T-helper 2 cell treated with Interferon-gamma antibody and Interleukin-4, amounts not matched to agents 100 ng/mL and 5 ng/mL, for 36 hours (primary cell): ENCODE measurements around the gene CRAT. TPM values are rescaled to one million over a fixed set of nuclear protein-coding genes. Genes with fewer than 3 reads are reported as not detected.

ENCODE experiments used
- intact Hi-C: fragments of 100-400 bp; cut with micrococcal nuclease; formaldehyde crosslinking; loops from one replicate; pipeline ENCODE4 v1.15.1; 2023
- total RNA-seq: library from RNA; stranded (reverse); gene quantifications from 2 replicates; pipeline ENCODE4 v1.2.3, GENCODE V29; 2022

CRAT gene
- total RNA-seq, 1 donor from 2014 or later, result 14.0 TPM

DNA sequence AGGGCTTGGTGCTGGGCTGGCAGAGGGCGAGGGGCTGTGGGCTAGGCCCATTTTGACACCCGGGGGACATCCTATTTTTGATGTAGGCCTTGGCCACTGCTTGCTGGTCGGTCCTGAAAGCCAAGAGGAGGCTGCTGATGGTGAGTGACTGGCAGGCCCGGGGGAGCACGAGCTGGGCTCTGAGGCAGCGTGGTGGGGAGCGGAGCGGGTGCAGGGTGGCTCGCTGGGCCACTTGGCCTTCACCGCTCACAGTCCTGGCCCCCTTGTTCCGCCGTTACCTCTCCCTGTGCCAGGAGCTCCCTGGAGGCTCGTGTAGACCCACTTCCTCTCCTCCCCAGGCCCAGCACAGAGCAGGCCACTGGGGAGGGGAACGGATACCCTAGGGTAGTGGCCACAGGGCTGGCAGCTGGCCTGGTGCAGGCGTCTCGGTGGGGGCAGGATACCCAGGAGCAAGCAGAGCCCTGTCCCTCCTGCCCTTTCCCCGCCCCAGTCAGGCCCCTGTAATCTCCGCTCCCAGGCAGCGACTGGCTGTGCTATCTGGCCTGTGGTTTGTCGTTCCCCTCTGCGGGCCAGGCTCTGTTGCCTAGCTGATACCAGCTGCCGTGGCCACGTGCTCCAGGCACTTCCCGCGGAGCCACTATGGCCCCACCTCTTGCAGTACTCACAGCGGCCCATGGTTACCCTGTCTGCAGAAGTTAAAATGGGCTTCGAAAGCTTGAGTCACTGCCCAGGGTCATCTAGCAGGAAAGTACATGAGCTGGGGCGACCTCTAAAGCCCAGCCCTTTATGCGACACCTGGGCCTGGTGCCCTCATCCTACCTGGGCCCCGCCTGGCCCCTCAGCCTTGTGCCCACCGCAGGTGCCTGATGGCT is 41.4 kb downstream of the CRAT start:
- intact Hi-C loops, result no loop called here

DNA sequence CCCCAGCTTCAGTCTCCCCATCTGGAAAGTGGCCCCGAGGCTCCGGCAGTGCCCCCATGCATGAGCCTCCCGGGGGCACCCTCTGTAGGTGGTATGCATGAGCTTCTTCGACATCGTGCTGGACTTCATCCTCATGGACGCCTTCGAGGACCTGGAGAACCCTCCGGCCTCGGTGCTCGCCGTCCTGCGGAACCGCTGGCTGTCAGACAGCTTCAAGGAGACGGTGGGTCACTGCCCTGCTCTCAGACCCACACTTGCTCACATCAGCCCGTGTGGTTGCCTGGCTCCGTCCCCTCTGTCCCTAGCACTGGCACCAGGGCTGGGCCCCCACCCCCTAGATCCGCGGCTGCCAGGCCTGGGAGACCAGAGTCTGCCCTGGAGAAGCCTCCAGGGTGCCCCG is 42.5 kb downstream of the CRAT start:
- intact Hi-C loops, result no loop called here

DNA sequence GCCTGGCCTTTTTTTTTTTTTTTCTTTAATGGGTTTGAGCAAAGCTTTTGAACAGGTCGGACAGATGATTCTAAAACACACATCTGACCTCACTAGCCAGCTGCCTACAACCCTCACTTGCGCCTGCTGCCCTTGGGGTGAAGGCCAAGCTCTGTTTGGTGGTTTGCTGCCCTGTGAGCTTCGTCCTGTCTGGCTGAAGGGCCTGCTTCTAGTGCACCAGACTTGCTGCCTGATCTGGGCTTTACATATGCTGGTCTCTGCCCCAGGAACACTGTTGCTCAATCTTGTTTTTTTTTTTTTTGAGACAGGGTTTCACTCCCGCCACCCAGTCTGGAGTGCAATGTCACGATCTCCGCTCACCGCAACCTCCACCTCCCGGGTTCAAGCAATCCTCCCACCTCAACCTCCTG is 46.1 kb downstream of the CRAT start:
- intact Hi-C loops, result no loop called here

DNA sequence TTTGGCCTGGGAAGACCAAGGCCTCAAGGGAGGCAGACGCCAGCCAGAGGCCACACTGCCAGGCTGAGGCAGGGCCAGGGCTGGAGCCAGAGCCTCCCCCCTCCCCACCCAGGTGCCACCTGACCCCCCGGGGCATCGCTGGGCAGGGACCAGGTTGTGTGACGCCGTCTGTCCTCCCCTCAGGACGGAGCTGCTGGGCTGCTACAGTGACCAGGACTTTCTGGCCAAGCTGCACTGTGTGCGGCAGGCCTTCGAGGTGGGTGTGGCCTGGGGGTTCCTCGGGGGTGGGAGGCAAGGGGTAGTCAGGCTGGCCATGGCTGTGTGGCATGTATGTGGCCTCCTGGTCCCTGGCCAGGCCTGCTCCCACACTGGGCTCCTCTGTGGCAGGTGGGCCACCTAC is 47.5 kb downstream of the CRAT start:
- intact Hi-C loops, result no loop called here

DNA sequence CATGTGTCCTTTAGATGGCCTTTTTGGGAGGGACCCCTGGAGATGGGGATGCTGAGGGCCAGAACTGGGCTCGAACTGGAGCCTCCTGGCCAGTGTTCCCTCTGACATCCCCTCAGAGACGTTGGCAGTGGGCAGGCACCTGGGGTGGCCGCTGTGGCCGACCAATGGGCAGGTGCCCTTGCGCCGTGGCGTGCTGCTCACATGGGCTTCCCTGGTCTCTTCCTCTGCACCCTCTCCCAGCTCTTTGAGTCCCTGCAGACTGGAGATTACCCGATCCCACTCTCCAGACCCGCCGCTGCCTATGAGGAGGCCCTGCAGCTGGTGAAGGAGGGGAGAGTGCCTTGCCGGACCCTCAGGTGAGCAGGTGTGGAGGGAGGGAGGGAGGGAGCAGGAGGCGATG is 49.6 kb downstream of the CRAT start:
- intact Hi-C loops, result no loop called here

DNA sequence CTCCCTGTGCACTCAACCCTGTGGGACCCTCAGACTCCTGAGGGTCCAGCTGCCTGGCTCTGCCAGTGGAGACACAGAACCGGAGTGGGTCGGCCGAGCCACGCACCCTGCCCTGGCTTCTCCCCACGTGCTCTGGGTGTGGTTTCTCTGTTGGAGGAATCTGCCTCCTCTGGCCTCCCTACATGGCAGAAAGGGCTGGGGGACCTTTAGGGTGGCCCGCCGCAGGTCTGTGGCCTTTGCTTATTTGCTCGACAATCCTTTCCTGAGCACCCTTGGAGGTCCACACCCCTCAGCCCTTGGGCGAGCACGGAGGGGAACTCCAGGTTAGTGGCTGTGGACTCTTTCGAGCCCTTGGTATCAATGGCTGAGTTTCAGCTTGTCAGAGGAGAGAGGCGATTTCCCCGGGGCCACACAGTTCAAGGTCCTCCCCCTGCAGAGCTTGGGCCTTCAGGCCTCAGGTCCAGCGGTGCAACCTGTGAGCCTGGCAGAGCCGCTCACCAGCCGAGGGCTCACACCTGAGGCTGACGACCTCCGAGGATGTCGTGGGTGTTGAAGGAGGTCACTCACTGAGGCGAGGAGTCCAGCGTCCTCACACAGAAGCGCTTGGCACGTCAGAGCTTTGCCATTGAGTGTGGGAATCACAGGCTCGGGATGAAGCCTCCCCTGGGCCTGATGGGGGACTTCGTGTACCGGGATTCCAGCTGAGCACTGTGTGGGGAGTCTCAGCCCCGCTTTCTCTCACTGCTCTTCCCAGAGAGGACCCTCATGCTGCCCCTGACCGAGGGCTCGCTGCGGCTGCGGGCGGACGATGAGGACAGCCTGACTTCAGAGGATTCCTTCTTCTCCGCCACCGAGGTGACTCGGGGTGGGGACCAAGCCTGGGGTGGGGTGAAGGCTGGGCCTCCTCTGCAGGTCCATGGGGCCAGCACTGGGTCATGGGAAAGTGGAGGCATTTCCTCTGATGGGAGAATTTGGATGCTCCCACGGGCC is 50.5 kb downstream of the CRAT start:
- intact Hi-C loops, result no loop called here

DNA sequence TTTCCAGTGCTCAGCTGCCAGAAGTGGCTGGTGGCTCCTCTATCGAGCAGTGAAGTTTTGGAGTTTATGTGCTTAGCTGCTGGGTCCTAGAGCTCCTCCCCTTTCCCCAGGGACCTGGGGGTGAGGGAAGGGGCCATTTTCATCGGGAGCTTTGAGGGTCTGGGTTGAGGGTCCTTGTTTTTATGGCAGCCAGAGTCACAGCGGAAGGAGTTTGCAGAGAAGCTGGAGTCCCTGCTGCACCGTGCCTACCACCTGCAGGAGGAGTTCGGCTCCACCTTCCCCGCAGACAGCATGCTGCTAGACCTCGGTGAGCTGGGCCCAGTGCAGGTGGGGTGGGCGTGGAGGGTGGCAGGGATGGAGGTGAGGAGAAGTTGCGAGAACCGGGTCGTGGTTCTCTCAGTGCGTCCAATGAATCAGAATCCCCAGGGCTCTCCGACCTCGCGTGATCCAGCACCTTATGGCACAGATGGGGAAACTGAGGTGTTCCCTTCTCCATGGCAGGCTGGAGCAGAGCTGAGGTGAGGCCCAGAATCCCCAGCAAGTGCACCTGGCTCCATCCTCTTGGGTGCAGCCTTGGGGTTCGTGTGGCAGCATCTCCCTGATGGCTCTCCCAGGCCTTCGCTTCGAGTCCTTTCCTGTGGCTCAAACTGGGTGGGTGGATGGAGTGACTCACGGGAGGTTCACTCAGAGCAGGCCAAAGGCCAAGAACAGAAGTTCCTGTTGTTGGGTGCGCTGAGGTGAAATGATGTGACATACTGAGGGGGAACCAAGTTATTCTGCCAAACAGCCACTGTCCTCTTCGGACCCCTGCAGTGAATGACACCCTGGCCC is 51.4 kb downstream of the CRAT start:
- intact Hi-C loops, result no loop called here

DNA sequence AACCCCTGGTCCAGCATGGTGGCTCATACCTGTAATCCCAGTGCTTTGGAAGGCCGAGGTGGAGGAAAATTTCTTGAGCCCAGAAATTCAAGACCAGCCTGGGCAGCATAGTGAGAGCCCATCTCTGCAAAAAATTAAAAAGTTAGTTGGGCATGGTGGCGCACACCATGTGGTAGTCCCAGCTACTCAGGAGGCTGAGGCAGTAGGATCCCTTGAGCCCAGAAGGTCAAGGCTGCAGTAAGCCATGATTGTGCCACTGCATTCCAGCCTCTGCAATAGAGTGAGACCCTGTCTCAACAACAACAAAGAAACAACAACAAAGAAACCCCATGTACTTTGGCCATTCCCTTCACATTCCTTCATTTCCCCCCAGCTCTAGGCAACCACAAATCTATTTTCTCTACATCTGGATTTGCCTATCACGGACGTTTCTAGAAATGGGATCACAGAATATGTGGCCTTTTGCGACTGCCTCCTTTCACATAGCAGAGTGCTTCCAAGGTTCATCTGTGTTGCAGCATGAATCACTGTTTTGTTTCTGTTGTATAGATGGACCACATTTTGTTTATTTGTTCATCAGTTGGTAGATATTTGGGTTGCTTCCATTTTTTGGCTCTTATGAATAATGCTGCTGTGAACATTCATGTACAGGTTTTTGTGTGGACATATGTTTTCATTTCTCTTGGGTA is 56.3 kb downstream of the CRAT start:
- intact Hi-C loops, result no loop called here

DNA sequence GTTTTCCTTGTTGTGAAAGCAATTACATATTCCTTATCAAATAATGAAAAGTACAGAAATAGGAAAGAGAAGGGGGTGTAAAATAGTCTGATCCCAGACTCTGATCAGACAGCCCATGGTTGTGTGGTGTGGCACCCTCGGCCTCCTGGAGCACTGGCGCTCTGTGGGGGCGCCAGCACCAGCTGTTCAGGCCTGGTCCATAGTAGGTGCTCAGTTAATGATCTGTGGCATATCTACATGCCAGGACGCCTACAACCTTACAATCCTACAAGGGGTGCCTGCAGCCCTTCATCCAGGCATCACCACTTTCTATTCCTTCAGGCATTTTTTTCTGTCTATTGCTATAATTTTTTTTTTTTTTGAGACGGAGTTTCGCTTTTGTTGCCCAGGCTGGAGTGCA is 57.6 kb downstream of the CRAT start:
- intact Hi-C loops, result no loop called here

DNA sequence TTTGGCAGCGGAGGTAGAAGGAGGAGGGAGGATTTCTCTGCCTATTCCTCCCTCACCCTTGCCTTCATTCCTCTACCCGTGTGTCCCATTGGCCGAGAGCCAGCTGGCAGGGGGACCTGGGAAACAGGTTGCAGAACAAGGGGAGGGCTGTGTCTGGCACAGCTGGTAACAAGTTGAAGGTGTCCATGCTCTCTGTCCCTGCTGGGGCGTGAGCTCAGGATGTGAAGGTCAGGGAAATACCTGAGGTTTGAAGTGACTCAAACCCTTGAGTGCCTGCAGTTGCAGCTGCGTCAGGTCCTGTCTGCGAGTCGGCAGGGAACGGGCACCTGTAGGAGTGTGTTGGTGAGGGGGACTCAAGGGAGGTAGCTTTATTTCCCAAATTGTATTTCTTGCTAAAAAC is 58.0 kb downstream of the CRAT start:
- intact Hi-C loops, result no loop called here

Other genes with a start within 250 kb of the CRAT start
- 15.7 and 17.4 TPM in 2 replicates for gene KYAT1, start 228.8 kb downstream of the CRAT start, total RNA-seq
- gene LRRC8A, start 228.7 kb downstream of the CRAT start, total RNA-seq, result 52.4 and 53.1 TPM in 2 replicates
- gene PHYHD1, start 189.8 kb downstream of the CRAT start, total RNA-seq, result 1.2 and 1.9 TPM in 2 replicates
- 10.2 and 10.8 TPM in 2 replicates for gene DOLK, start 163.2 kb downstream of the CRAT start, total RNA-seq
- gene NUP188, start 163.1 kb downstream of the CRAT start, total RNA-seq, result 103 and 109 TPM in 2 replicates
- 92.2 and 94.1 TPM in 2 replicates for gene SH3GLB2, start 82.5 kb downstream of the CRAT start, total RNA-seq
- gene MIGA2, start 74.2 kb downstream of the CRAT start, total RNA-seq, result 39.3 and 42.2 TPM in 2 replicates
- gene DOLPP1, start 29.7 kb downstream of the CRAT start, total RNA-seq, result 20.3 and 23.6 TPM in 2 replicates
- 105 and 107 TPM in 2 replicates for gene PTPA, start 622 bp upstream of the CRAT start, total RNA-seq
- gene IER5L, start 67.5 kb upstream of the CRAT start, total RNA-seq, result 4.3 and 4.5 TPM in 2 replicates